ENCODE data around the gene GBF1. TPM values are rescaled to one million over a fixed set of nuclear protein-coding genes. Genes with fewer than 3 reads are reported as not detected.
A peak's percentile ranks its signal among the peaks of the same experiment; 100 is the strongest.

The GBF1 gene
- total RNA-seq, 1 donor from 2014 or later: 59.9 TPM

DNA sequence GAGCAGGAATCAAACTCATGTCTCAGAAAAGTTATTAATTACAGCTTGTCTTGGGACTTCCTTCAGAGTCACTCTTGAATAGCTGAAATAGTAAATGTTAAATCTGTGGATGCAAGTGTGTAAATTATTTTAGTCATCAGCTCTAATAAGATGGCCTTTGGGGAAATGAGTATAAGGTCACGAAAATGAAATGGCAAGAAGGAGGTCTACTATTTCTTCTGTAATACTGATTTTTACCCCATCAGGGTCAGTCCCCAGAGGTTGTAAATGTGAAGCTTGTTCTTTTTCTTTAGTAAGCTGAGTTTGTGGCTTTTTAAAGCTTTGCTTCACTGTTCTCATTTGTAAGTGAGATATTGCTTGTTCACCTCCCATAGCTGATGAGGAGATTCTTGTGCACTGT lies 63.9 kb downstream of the GBF1 start:
- Mint-ChIP-seq H3K27me3 (ENCODE audit: unreplicated experiment) (no peaks in the 10 kb centered on the region), H3K27ac (ENCODE audit: unreplicated experiment) (peak overlapping the region; percentile 73), H3K4me1 (ENCODE audit: unreplicated experiment) (peaks cover 44% of the 10 kb centered on the region), H3K9me3 (ENCODE audit: unreplicated experiment) (no peaks in the 10 kb centered on the region), H3K4me3 (ENCODE audit: unreplicated experiment) (no peak overlapping the region), H3K36me3 (ENCODE audit: unreplicated experiment) (peaks cover 5% of the 10 kb centered on the region)
- TF ChIP-seq, protein P1, sequence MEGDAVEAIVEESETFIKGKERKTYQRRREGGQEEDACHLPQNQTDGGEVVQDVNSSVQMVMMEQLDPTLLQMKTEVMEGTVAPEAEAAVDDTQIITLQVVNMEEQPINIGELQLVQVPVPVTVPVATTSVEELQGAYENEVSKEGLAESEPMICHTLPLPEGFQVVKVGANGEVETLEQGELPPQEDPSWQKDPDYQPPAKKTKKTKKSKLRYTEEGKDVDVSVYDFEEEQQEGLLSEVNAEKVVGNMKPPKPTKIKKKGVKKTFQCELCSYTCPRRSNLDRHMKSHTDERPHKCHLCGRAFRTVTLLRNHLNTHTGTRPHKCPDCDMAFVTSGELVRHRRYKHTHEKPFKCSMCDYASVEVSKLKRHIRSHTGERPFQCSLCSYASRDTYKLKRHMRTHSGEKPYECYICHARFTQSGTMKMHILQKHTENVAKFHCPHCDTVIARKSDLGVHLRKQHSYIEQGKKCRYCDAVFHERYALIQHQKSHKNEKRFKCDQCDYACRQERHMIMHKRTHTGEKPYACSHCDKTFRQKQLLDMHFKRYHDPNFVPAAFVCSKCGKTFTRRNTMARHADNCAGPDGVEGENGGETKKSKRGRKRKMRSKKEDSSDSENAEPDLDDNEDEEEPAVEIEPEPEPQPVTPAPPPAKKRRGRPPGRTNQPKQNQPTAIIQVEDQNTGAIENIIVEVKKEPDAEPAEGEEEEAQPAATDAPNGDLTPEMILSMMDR (IDR thresholded peaks at IDR 0.05): no peak
- DNase-seq (ENCODE audit: extremely low spot score, unreplicated experiment): no peak

DNA sequence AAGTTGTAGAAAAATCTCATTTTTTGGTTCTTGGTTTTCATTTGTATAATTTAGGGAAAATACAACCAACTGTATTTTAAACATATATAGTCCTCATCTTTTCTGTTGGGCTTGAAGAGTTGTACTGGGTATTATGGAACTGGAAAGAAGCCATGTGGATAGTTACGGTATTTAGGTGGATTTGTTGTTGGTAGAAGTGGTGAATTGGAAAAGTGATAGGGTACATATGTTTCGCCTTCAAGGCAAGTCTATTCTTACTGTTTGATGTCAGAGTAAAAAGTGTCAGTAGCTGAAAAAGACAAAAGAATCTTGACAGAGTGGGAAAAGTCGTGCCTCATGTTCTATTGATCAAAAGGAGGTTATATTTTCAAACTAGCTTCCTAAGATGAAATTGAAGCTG lies 64.6 kb downstream of the GBF1 start:
- H3K36me3 Mint-ChIP-seq (ENCODE audit: unreplicated experiment): peaks cover 5% of the 10 kb centered on the region
- peak overlapping the region; percentile 73 for H3K27ac Mint-ChIP-seq (ENCODE audit: unreplicated experiment)
- TF ChIP-seq, protein P1 (IDR thresholded peaks at IDR 0.05): no peak
- H3K27me3 Mint-ChIP-seq (ENCODE audit: unreplicated experiment): no peaks in the 10 kb centered on the region
- H3K4me1 Mint-ChIP-seq (ENCODE audit: unreplicated experiment): peaks cover 44% of the 10 kb centered on the region
- no peak for DNase-seq (ENCODE audit: extremely low spot score, unreplicated experiment)
- H3K9me3 Mint-ChIP-seq (ENCODE audit: unreplicated experiment): no peaks in the 10 kb centered on the region
- no peak overlapping the region for H3K4me3 Mint-ChIP-seq (ENCODE audit: unreplicated experiment)

DNA sequence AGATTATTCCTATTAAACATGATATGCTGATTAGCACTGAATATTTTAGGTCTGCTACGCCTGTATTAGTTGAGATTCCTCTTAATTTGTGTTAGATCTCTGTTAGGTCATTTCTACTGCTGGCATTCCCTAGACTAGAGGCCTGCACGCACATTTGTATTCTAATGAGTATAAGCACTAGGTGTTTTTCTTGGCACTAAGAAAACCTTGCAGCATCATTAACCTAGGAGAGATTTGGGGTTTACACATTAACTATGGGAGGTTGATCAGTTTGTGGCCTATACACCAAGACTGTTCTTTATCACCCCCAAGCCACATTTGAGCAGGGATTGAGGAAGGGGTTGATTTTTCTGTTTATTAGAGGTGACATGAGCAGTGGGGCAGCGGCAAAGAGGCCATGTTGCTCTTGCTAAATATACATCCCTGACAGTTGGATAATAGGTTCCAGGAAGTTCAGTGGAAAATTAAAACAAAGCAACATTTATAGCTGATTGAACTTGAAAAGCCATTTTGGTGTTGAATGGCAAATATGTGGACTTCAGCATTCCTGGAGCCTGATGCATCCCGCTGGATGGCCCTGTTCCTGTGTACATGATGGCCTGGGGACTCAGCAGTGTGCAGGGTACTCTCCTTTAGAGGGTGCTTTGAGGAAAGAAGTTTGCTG lies 65.2 kb downstream of the GBF1 start:
- TF ChIP-seq, protein P1 (IDR thresholded peaks at IDR 0.05): no peak
- Mint-ChIP-seq H3K27me3 (ENCODE audit: unreplicated experiment) (no peaks in the 10 kb centered on the region), H3K27ac (ENCODE audit: unreplicated experiment) (peak overlapping the region; percentile 73), H3K36me3 (ENCODE audit: unreplicated experiment) (peaks cover 5% of the 10 kb centered on the region), H3K4me1 (ENCODE audit: unreplicated experiment) (peaks cover 44% of the 10 kb centered on the region), H3K4me3 (ENCODE audit: unreplicated experiment) (no peak overlapping the region), H3K9me3 (ENCODE audit: unreplicated experiment) (no peaks in the 10 kb centered on the region)
- no peak for DNase-seq (ENCODE audit: extremely low spot score, unreplicated experiment)

DNA sequence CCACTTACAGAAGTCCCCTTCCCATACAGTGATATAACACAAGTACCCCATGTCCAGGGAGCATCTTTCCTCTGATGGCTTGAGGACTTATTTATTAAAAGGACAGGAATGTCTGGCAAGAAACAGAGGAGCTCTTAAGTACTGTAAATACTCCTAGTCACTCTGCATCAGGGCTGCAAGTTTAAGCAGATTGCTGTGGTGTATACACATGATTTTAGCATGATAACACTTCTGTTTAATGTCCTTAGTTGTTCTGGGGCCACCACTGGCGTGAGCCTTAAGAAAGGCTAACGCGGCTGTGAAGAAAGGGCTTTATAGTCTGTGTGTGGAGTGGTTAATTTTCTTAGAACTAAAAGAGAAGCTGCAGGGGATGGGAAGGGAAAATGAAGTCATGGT lies 65.7 kb downstream of the GBF1 start:
- Mint-ChIP-seq H3K27ac (ENCODE audit: unreplicated experiment) (peak overlapping the region; percentile 73), H3K4me3 (ENCODE audit: unreplicated experiment) (no peak overlapping the region), H3K36me3 (ENCODE audit: unreplicated experiment) (peaks cover 5% of the 10 kb centered on the region), H3K27me3 (ENCODE audit: unreplicated experiment) (no peaks in the 10 kb centered on the region), H3K4me1 (ENCODE audit: unreplicated experiment) (peaks cover 44% of the 10 kb centered on the region), H3K9me3 (ENCODE audit: unreplicated experiment) (no peaks in the 10 kb centered on the region)
- TF ChIP-seq, protein P1 (IDR thresholded peaks at IDR 0.05): no peak
- no peak for DNase-seq (ENCODE audit: extremely low spot score, unreplicated experiment)

DNA sequence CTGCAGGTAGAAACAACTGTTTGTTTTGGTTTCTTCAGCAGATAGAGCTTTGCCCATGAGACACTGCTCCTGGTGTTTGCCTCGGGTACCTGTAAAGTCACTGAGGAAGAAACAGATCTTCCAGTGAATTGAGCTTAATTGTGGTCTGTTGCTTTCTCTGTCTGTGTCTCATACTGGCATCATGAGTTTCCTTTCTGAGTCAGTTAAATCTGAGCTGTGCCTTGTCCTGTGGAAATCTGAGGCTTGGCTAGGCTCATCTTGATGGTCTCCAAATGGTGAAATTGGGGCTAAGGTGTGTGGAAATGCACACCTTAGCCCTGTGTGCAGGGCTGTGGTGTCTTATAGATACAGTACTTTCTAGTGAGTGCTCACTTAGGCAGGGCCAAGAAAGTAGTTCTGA lies 67.4 kb downstream of the GBF1 start:
- peaks cover 44% of the 10 kb centered on the region for H3K4me1 Mint-ChIP-seq (ENCODE audit: unreplicated experiment)

More for the DNA sequence above, 67.4 kb downstream of the GBF1 start:
- no peak overlapping the region for H3K27ac Mint-ChIP-seq (ENCODE audit: unreplicated experiment)
- no peak for DNase-seq (ENCODE audit: extremely low spot score, unreplicated experiment)
- no peaks in the 10 kb centered on the region for H3K9me3 Mint-ChIP-seq (ENCODE audit: unreplicated experiment)
- TF ChIP-seq, protein P1 (IDR thresholded peaks at IDR 0.05): no peak
- H3K36me3 Mint-ChIP-seq (ENCODE audit: unreplicated experiment): peaks cover 5% of the 10 kb centered on the region
- H3K27me3 Mint-ChIP-seq (ENCODE audit: unreplicated experiment): no peaks in the 10 kb centered on the region
- no peak overlapping the region for H3K4me3 Mint-ChIP-seq (ENCODE audit: unreplicated experiment)

All from osteocyte (in vitro differentiated cells).